ENCODE data around the gene PAX1.
A peak's percentile ranks its signal among the peaks of the same experiment; 100 is the strongest.

PAX1 gene

DNA sequence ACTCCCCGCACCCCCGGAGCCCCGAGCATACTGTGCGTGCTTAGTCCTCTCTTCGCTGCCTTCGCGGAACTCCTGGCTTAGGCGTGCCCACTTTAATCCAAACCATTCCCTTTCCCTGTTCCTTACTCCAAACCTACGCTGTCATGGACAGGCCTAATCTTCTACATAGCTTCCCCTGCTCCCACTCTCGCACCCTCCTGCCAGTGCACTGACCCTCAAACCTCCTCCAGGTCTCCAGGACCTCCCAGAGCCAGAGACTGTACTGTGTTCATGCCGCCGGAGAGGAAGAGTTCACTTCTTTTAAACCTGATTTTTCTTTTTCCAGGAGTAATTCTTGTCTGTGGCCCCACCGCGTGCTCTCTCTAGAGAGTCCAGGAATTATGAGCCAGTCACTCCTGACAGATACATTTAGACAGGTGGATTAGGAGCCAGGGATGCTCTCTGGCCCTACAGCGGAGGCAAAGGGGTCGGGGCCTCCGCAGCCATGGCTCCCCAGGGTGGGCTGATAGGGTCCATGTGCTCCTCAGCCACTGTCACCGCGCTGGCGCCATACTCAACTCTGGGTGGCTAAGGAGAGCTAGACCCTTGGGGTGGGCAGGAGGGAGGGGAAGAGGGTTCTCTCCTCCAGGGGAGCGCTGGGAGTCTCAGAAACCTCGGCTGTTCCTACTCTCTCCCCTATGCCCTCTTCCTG lies 1.6 kb upstream of the PAX1 start:
- no peak for DNase-seq

DNA sequence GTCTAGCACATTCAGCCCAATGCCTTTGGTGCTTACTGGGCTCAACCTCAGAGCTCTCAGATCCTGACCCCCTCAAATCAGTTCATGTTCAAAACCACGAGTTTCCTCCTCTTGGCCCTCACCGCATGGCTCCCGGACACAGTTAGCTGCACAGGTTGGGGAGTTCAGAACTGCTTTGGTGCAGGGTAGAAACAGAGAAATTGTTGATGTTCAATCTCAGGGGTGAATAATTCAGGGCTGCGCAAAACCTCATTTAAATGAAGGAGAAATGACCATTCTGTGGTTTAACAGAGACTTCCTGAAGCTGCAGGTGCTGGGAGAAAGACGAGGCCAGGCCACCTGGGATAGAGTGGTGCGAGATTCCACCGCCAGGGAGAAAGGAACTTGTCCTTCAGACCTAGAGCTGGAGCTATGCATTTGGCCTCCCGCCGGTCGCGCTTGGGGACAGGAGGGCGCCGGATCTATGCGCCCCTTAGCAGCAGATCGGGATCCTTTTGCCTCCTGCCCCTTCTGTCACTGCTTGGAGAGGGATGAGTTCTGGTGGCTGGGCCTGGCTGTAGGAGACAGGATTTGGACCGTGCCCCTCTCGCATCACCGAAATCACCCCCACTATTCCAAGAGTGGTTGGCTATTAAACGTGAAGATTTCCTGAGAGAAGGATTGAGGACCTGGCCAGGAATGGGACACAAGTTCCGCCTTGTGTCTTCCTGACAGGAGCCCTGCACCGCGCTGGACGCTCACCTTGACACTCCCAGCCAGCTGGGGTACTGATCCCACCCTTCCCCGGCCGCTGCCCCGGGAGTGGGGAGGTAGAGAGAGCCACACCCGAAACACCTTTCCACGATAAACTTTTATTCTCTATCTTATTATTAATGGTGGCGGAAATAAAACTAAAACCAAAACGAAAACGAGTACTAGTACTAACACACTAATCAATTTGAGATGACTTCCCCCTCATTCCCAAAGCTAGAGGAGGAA lies 767 bp upstream of the PAX1 start:
- no peak for DNase-seq

- no peak for DNase-seq
Measured at GRCh38 chr20:21706261-21707195, 1.1 kb downstream of the PAX1 start.

GRCh38 chr20:21707267-21707666 lies 1.8 kb downstream of the PAX1 start:
- DNase-seq: no peak

- DNase-seq: no peak
Measured at GRCh38 chr20:21707999-21708737, 2.7 kb downstream of the PAX1 start.

- no peak for DNase-seq
Measured at GRCh38 chr20:21708738-21709534, 3.5 kb downstream of the PAX1 start.

DNA sequence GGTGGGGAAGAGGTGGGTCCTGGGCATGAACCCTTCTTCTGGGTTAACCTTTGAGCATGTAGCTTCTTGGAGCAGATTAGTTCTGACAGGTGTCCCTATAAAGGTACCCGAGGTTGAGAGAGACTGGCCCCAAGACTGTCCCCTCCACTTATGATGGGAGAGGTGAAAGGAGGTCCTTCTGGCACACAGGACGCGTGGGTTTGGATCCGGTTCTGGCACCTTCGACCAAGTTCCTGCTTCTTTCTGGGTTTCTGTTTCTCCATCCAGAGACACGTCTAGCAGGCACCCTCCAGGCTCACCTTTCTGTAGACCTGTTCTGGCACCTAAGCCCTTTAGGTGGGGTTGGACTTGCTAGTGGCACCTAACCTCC lies 4.1 kb downstream of the PAX1 start:
- DNase-seq: no peak

- DNase-seq: no peak
Measured at GRCh38 chr20:21710341-21710740, 4.9 kb downstream of the PAX1 start.

DNA sequence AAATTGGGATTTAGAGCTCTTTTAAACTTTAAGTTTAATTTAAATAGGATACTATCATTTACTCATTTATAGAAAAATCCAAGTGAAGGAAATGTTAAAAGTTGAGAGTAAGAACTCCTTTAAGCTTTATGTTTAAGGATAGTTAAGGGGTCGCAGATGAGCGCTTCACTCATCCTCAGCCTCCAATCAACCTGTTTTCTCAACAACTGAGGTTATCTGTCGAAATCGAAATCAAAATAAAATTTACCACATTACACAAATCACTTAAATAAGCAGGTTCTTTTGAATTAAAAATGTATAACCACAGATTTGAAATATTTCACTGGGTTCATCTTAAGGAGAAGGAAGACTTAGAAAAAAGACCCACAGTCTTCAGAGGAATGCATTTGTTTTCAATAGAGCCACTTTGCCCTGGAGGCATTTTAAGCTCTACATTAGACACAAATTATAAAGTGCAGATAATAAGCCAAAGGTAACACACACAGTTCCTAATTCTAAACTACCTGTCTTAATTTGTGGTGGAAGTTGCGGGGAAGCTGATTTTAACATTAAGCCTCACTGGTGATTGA lies 5.5 kb downstream of the PAX1 start:
- no peak for DNase-seq

GRCh38 chr20:21712443-21713059 lies 7.1 kb downstream of the PAX1 start:
- DNase-seq: no peak

GRCh38 chr20:21713470-21713869 lies 8.0 kb downstream of the PAX1 start:
- no peak for DNase-seq

- DNase-seq: no peak
Measured at GRCh38 chr20:21713901-21714296, 8.4 kb downstream of the PAX1 start.

DNA sequence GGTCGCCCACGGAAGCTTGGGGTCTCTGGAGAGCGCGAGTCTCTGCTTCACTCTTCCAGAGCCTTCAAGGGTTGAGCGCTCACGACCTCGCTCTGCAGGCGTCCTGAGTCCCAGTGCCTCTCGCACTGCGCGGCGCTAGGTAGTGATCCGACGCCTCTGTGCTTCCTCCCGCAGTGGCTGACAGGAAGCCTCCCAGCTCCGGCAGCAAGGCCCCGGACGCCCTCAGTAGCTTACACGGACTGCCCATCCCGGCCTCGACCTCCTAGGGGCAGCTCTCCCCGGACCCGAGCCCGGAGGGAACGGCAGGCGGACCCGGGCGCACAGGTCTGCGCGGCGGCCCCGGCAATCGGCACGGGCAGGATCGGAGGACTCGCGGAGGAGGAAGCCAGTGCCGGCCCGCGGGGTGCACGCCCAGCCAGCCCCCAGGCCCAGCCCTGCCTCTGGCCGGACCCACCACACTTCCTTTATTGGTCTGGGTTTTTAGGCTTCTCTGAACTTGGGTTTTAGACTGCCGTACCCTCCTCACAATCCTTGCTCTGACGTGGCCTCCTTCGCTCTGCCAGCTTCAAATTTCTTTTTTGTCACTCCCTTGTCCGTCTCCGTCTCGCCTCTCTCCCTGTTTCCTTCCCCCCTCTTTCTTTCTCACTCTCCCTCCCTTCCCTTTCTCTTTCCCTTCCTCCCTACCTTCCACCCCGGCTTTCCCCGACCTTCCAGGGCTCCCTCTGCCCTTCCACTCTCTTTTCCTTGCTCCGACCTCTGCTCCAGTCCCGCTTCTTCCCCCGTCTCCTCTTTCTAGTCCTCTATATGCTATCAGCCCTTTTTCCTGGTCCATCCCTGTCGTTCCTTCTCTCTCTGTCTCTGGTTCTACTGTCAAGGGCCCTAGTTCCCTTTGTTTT lies 9.1 kb downstream of the PAX1 start:
- DNase-seq: no peak

GRCh38 chr20:21715193-21715881 lies 9.9 kb downstream of the PAX1 start:
- DNase-seq: no peak

DNA sequence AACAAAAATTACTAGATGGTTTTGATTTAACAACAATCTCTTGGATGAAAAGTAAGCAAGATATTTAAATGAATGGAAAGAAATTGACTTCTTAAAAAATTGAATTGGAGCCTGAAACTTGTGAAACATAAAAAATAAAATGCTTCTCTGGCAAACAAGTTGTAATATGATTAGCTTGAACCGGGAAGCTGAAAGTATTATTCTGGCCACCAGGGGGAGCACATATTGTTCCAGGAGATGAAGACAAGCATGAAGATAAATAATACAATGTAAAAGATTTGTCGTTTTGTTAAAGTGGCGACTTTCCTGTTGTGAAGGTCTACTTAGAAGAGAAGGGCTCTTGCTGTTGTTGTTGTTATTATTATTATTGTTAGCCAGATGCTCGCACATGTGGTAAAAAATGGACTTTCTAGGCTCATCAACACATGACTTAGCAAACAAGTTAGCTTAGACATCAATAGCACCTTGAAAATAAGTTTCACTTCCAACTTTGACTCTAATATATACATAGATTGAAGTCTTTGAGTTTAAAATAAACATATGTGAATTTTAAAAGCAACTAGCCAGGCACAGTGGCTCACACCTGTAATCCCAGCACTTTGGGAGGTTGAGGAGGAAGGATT lies 14.2 kb downstream of the PAX1 start:
- DNase-seq: peak; percentile 63

GRCh38 chr20:21725892-21726291 lies 20.4 kb downstream of the PAX1 start:
- no peak for DNase-seq

DNA sequence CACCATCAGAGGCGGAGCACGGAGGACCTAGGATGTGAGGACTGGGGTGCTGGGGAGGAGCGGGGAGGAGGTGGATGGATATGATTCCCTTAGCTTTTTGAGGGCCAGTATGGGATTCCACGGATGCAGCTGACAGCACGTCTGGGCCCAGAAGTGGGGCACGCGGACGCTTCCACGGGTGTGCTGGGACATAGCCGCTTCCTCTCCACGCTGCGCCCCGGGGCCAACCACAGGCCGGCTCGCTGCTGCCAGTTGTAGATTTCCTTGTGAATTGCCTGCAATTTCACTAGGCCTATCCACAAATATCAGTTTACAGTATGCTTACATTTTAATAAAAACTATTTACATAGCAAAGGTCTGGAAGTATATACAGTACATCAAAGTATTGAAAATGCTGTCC lies 23.9 kb downstream of the PAX1 start:
- DNase-seq: no peak

DNA sequence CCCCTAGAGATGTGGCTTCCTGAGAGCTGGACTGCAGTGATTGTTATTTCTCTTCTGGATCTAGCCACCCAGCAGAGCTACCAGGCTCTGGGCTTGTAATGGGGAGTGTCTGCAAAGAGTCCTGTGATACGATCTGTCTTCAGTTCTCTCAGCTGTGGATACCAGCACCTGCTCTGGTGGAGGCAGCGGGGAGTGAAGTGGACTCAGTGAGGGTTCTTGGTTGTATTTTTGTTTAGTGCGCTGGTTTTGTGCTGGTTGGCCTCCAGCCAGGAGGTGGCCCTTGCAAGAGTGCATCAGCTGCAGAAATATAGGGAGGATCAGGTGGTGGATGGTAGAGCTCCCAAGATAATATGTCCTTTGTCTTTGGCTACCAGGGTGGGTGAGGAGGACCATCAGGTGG lies 33.7 kb downstream of the PAX1 start:
- DNase-seq: no peak

DNA sequence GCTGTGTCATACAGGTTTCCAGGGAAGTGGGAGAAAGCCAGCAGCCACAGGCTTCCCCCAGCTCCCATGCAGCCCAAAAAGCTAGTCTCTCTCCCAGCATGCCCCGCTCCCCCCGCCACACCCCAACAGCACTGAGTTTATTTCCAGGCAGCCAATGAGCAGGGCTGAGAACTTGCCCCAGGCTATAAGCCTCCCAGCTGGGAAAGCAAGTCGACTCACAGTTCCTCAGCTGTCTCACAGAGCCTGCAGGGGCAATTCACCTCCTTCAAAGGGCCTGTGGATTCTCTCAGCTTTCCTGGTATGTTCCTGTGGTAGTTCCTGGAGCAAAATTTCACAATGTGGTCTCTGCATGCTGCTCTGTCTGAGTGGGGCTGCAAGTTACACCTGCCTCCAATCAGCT lies 34.2 kb downstream of the PAX1 start:
- no peak for DNase-seq

All from stimulated activated CD4-positive, alpha-beta T cell treated with anti-CD3 and anti-CD28 coated beads, Interleukin-15, amount 100 ng/mL, for 24 hours (primary cell).